Measurements from ENCODE around the gene ZNF646.

Gene ZNF646

DNA sequence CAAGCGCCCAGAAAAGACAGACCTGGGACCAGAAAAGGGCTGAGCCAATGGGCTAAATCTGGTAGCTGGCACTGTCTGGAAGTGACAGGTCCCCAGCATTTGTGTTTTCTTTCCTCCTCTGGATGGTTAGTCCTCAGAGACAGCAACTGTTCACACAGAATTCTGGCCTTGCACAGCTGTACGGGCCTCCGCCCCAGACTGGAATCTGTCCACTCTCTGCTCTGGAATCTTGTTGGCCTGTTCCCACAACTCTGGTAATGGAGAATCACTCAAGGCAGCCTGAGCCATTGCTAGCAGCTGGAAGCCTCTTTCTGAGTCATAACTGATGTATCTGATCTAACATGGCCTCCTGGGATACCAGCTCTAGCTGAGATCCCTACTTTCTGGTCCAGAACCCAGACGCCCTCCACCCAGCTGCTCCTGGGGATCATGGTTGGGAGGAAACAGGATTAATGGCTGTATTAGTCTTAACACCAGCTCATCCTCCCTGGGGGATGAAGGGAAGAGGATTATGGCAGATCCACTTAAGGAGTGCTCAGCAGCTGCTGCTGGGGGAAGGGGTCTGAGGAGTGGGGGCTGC is 9.2 kb upstream of the ZNF646 start:
- Histone ChIP-seq H3K4me1 (ENCODE audit: control insufficient read depth, insufficient read depth, low read length) (no peaks in the 10 kb centered on the region), H3K4me3 (ENCODE audit: low read depth, low read length) (no peak overlapping the region), H3K36me3 (ENCODE audit: control insufficient read depth, insufficient read depth, low read length) (peaks cover 32% of the 10 kb centered on the region), H3K27me3 (ENCODE audit: control insufficient read depth, insufficient read depth, low read length) (no peaks in the 10 kb centered on the region), H3K9ac (ENCODE audit: low read length) (no peak overlapping the region), H3K9me3 (ENCODE audit: control insufficient read depth, insufficient read depth, low read depth, low read length) (no peaks in the 10 kb centered on the region), H3K27ac (ENCODE audit: low read depth, low read length) (no peak overlapping the region; the same call in 1 of the 2 replicates)

DNA sequence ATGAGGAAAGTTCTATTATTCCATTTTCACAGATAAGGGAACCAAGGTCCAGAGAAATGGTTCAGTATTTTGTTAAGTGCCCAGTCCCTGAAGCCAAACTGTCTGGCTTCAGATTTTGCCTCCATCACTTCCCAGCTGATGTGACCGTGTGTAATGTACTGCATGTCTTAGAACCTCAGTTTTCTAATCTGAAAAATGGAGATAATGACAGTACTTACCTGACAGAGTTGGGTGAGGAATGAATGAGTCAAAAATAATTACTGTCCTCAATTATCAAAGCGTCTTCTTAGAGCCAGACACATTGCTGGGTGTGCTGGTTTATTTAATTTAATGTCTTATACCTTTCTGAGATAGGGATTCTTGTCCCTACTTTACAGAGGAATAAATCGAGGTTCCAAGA is 6.9 kb upstream of the ZNF646 start:
- Histone ChIP-seq H3K9ac (ENCODE audit: low read length) (no peak overlapping the region), H3K27me3 (ENCODE audit: control insufficient read depth, insufficient read depth, low read length) (no peaks in the 10 kb centered on the region), H3K4me3 (ENCODE audit: low read depth, low read length) (no peak overlapping the region), H3K36me3 (ENCODE audit: control insufficient read depth, insufficient read depth, low read length) (peaks cover 9% of the 10 kb centered on the region), H3K9me3 (ENCODE audit: control insufficient read depth, insufficient read depth, low read depth, low read length) (no peaks in the 10 kb centered on the region), H3K27ac (ENCODE audit: low read depth, low read length) (no peak overlapping the region), H3K4me1 (ENCODE audit: control insufficient read depth, insufficient read depth, low read length) (peaks cover 6% of the 10 kb centered on the region)

DNA sequence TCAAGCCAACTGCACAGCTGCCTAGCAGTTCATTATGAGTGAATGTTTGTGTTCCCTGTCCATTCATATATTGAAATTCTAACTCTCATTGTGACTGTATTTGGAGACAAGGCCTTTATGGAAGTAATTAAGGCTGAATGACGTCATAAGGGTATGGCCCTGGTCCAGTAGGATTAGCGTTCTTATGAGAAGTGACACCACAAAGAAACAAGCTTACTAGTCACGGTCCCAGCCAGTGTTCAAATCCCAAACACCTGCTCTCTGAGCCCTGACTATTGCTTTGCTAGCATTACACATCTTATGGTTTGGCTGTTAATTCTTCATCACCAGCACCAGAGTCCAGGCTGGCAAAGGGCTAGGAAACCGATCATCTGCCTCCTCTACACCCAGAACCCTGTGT is 2.4 kb upstream of the ZNF646 start:
- Histone ChIP-seq H3K36me3 (ENCODE audit: control insufficient read depth, insufficient read depth, low read length) (peaks cover 10% of the 10 kb centered on the region), H3K9ac (ENCODE audit: low read length) (peak overlapping the region; percentile 83), H3K4me3 (ENCODE audit: low read depth, low read length) (peak overlapping the region; percentile 97), H3K9me3 (ENCODE audit: control insufficient read depth, insufficient read depth, low read depth, low read length) (no peaks in the 10 kb centered on the region), H3K27ac (ENCODE audit: low read depth, low read length) (no peak overlapping the region), H3K4me1 (ENCODE audit: control insufficient read depth, insufficient read depth, low read length) (peaks cover 6% of the 10 kb centered on the region), H3K27me3 (ENCODE audit: control insufficient read depth, insufficient read depth, low read length) (no peaks in the 10 kb centered on the region)

DNA sequence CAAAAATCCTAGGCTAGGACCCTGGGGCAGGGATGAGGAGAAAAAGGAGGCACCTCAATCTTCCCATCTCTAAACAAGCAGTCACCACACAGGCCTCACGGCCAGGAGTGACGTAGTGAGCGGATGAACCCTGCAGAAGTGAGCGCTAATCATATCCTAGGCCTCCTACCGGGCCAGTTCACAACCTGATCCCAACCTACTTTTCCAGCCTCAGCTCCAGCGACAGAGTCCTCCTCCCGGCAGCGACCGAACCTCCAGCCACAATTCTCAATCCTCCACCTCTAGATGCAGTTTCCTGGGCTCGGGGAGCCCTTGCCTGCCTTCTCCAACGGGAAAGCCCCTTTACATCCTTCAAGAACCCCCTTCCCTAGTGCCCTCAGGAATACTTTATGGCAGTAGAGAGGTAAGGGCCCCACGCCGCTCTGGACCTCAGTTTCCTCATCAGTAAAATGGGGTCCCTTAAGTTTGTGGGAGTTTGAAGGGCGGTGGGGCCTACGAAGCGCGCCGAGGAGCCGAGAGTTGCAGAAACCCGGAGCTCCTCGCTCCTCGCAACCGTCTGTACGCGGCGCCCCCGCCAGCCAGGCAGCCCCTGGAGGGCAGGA is 1.6 kb upstream of the ZNF646 start:
- H3K27me3 ChIP-seq (ENCODE audit: control insufficient read depth, insufficient read depth, low read length) = no peaks in the 10 kb centered on the region
- peak overlapping the region; percentile 59 for H3K27ac ChIP-seq (ENCODE audit: low read depth, low read length)
- H3K9ac ChIP-seq (ENCODE audit: low read length) = peak overlapping the region; percentile 83
- H3K36me3 ChIP-seq (ENCODE audit: control insufficient read depth, insufficient read depth, low read length) = peaks cover 18% of the 10 kb centered on the region
- H3K4me3 ChIP-seq (ENCODE audit: low read depth, low read length) = peak overlapping the region; percentile 97
- H3K4me1 ChIP-seq (ENCODE audit: control insufficient read depth, insufficient read depth, low read length) = peaks cover 6% of the 10 kb centered on the region
- H3K9me3 ChIP-seq (ENCODE audit: control insufficient read depth, insufficient read depth, low read depth, low read length) = no peaks in the 10 kb centered on the region

DNA sequence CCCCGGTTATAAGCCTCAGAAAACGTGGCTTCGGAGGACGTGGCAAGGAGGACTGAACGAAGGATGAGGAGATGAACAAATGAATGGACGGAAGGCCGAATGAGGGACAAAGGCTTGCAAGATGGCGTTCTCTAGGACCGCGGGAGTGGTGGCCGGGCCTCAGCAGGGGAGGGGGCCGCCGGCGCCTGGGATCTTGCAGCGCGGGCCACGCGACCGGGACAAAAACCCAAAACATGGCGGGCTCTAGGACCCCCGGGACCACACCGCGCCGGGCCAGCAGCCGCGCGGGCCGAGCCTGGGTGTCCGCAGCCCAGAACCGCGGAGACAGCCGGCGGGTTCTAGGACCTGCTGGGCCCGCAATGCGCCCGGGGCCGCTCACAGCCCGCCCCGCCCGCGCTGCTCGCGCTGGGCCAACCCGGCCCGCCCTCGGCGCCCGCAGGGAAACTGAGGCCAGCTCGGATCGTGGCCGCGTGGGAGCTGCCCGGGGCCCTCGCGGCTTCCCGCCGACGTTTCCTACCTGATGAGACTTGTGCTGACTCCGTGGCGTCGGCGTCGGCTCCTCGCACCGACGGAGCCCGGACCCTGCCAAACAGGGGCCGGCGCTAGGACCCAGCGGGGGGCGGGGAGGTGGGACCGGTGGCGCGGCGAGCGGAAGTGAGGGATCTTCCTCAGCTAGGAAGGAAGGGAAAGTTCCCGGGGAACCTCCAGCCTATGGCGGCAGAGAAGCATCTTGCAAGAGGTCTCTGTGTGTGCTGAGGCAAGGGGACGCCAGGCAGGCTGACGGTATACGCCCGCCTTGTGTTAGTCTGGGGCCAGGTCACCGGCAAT is 866 bp upstream of the ZNF646 start:
- Histone ChIP-seq H3K9me3 (ENCODE audit: control insufficient read depth, insufficient read depth, low read depth, low read length) (no peaks in the 10 kb centered on the region), H3K27ac (ENCODE audit: low read depth, low read length) (peak overlapping the region; percentile 59), H3K4me3 (ENCODE audit: low read depth, low read length) (peak overlapping the region; percentile 97), H3K36me3 (ENCODE audit: control insufficient read depth, insufficient read depth, low read length) (peaks cover 25% of the 10 kb centered on the region), H3K4me1 (ENCODE audit: control insufficient read depth, insufficient read depth, low read length) (peaks cover 6% of the 10 kb centered on the region), H3K9ac (ENCODE audit: low read length) (peak overlapping the region; percentile 83), H3K27me3 (ENCODE audit: control insufficient read depth, insufficient read depth, low read length) (no peaks in the 10 kb centered on the region)

DNA sequence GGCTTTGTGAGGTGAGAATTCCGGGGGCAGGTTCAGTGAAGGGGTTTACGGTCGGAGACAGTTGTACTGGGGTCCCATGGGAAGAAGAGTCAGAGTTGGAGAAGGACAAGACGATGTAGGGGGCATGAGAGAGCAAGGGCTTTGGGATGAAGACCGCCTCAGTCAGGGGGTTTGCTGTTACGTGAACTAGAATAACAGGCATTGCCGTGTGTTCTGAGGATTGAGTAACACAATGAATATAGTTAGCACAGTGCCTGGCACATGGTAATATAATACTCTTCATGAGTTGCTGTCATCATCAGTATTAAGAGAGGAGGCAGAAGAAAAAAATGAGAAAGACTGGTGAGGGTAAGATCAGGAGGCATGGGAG is 577 bp downstream of the ZNF646 start:
- peak overlapping the region; percentile 97 for H3K4me3 ChIP-seq (ENCODE audit: low read depth, low read length)
- peak overlapping the region; percentile 59; the same call in 1 of the 2 replicates for H3K27ac ChIP-seq (ENCODE audit: low read depth, low read length)
- peaks cover 39% of the 10 kb centered on the region for H3K36me3 ChIP-seq (ENCODE audit: control insufficient read depth, insufficient read depth, low read length)
- H3K9me3 ChIP-seq (ENCODE audit: control insufficient read depth, insufficient read depth, low read depth, low read length) = no peaks in the 10 kb centered on the region
- peak overlapping the region; percentile 83 for H3K9ac ChIP-seq (ENCODE audit: low read length)
- H3K27me3 ChIP-seq (ENCODE audit: control insufficient read depth, insufficient read depth, low read length) = no peaks in the 10 kb centered on the region
- peaks cover 6% of the 10 kb centered on the region for H3K4me1 ChIP-seq (ENCODE audit: control insufficient read depth, insufficient read depth, low read length)

DNA sequence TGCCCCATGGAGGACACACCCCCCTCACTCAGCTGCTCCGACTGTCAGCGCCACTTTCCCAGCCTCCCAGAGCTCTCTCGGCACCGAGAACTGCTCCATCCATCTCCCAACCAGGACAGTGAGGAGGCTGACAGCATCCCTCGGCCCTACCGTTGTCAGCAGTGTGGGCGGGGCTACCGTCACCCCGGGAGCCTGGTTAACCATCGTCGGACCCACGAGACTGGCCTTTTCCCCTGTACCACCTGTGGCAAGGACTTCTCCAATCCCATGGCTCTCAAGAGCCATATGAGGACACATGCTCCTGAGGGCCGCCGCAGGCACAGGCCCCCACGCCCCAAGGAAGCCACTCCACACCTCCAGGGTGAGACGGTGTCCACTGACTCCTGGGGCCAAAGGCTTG is 2.1 kb downstream of the ZNF646 start:
- Histone ChIP-seq H3K4me1 (ENCODE audit: control insufficient read depth, insufficient read depth, low read length) (peaks cover 6% of the 10 kb centered on the region), H3K36me3 (ENCODE audit: control insufficient read depth, insufficient read depth, low read length) (peaks cover 54% of the 10 kb centered on the region), H3K9me3 (ENCODE audit: control insufficient read depth, insufficient read depth, low read depth, low read length) (no peaks in the 10 kb centered on the region), H3K4me3 (ENCODE audit: low read depth, low read length) (no peak overlapping the region), H3K27ac (ENCODE audit: low read depth, low read length) (no peak overlapping the region), H3K9ac (ENCODE audit: low read length) (no peak overlapping the region), H3K27me3 (ENCODE audit: control insufficient read depth, insufficient read depth, low read length) (no peaks in the 10 kb centered on the region)

DNA sequence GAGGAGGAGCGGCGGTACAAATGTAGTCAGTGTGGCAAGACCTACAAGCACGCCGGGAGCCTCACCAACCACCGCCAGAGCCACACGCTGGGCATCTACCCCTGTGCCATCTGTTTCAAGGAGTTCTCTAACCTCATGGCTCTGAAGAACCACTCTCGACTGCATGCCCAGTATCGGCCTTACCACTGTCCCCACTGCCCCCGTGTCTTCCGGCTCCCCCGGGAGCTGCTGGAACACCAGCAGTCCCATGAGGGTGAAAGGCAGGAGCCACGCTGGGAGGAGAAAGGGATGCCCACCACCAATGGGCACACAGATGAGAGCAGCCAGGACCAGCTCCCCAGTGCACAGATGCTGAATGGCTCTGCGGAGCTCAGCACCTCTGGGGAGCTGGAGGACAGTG is 2.8 kb downstream of the ZNF646 start:
- H3K27me3 ChIP-seq (ENCODE audit: control insufficient read depth, insufficient read depth, low read length) = no peaks in the 10 kb centered on the region
- no peak overlapping the region for H3K4me3 ChIP-seq (ENCODE audit: low read depth, low read length)
- H3K9me3 ChIP-seq (ENCODE audit: control insufficient read depth, insufficient read depth, low read depth, low read length) = no peaks in the 10 kb centered on the region
- H3K27ac ChIP-seq (ENCODE audit: low read depth, low read length) = no peak overlapping the region
- H3K9ac ChIP-seq (ENCODE audit: low read length) = no peak overlapping the region
- peaks cover 61% of the 10 kb centered on the region for H3K36me3 ChIP-seq (ENCODE audit: control insufficient read depth, insufficient read depth, low read length)
- peaks cover 3% of the 10 kb centered on the region for H3K4me1 ChIP-seq (ENCODE audit: control insufficient read depth, insufficient read depth, low read length)

DNA sequence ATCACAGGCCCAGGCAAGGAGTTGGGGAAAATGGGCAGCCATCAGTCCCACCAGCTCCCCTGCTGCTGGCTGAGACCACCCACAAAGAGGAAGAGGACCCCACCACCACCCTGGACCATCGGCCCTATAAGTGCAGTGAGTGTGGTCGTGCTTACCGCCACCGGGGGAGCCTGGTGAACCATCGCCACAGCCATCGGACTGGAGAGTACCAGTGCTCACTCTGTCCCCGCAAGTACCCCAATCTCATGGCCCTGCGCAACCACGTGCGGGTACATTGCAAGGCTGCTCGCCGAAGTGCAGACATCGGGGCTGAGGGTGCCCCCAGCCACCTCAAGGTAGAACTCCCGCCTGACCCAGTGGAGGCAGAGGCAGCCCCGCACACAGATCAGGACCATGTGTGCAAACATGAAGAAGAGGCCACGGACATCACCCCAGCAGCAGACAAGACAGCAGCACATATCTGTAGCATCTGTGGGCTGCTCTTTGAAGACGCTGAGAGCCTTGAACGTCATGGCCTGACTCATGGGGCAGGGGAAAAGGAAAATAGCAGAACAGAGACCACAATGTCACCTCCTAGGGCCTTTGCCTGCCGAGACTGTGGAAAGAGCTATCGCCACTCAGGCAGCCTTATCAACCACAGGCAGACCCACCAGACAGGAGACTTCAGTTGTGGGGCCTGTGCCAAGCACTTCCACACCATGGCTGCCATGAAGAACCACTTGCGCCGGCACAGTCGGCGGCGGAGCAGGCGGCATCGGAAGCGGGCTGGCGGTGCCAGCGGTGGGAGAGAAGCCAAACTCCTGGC is 3.6 kb downstream of the ZNF646 start:
- H3K9ac ChIP-seq (ENCODE audit: low read length) = no peak overlapping the region
- peaks cover 68% of the 10 kb centered on the region for H3K36me3 ChIP-seq (ENCODE audit: control insufficient read depth, insufficient read depth, low read length)
- H3K4me1 ChIP-seq (ENCODE audit: control insufficient read depth, insufficient read depth, low read length) = no peaks in the 10 kb centered on the region
- H3K9me3 ChIP-seq (ENCODE audit: control insufficient read depth, insufficient read depth, low read depth, low read length) = no peaks in the 10 kb centered on the region
- no peak overlapping the region for H3K4me3 ChIP-seq (ENCODE audit: low read depth, low read length)
- no peak overlapping the region for H3K27ac ChIP-seq (ENCODE audit: low read depth, low read length)
- no peaks in the 10 kb centered on the region for H3K27me3 ChIP-seq (ENCODE audit: control insufficient read depth, insufficient read depth, low read length)

DNA sequence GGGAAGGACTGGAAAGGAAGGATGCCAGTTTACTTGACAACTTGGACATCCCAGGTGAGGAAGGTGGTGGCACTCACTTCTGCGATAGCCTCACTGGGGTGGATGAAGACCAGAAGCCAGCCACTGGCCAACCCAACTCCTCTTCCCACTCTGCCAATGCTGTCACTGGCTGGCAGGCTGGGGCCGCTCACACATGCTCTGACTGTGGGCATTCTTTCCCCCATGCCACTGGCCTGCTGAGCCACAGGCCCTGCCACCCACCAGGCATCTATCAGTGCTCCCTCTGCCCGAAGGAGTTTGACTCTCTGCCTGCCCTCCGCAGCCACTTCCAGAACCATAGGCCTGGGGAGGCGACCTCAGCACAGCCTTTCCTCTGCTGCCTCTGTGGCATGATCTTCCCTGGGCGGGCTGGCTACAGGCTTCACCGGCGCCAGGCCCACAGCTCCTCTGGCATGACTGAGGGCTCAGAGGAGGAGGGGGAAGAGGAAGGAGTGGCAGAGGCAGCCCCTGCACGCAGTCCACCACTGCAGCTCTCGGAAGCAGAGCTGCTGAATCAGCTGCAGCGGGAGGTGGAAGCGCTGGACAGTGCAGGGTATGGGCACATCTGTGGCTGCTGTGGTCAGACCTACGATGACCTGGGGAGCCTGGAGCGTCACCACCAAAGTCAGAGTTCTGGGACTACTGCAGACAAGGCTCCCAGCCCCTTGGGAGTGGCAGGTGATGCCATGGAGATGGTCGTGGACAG is 4.5 kb downstream of the ZNF646 start:
- Histone ChIP-seq H3K36me3 (ENCODE audit: control insufficient read depth, insufficient read depth, low read length) (peaks cover 78% of the 10 kb centered on the region), H3K4me3 (ENCODE audit: low read depth, low read length) (no peak overlapping the region), H3K27ac (ENCODE audit: low read depth, low read length) (no peak overlapping the region), H3K4me1 (ENCODE audit: control insufficient read depth, insufficient read depth, low read length) (no peaks in the 10 kb centered on the region), H3K27me3 (ENCODE audit: control insufficient read depth, insufficient read depth, low read length) (no peaks in the 10 kb centered on the region), H3K9me3 (ENCODE audit: control insufficient read depth, insufficient read depth, low read depth, low read length) (no peaks in the 10 kb centered on the region), H3K9ac (ENCODE audit: low read length) (no peak overlapping the region)

Data from HUES6 (cell line).